Stimulated activated naive B cell treated with anti-CD40 and anti-IgM and Interleukin-4, amounts not matched to agents 10 μg/mL and 1 μg/mL and 100 μg/mL, for 72 hours (primary cell): ENCODE measurements around the gene ATXN7L1.

Experiments
- ATAC-seq, 2 donors: fragments of 150-1000 bp; cut with Tn5 transposase; replicated peaks; 2 replicates each; pipeline ENCODE4 v1.10.0; 2021; ENCODE audit warnings: moderate library complexity in 1 of 2
- DNase-seq: peaks from one replicate; pipeline ENCODE4 v3.0.0; 2021
- H3K27ac Mint-ChIP-seq: one replicate; pipeline ENCODE4 v1.8.0; 2022; ENCODE audit warnings: mild to moderate bottlenecking, mixed read lengths
- H3K27me3 Mint-ChIP-seq, 2 donors: one replicate each; pipeline ENCODE4 v1.8.0; 2022; ENCODE audit warnings: mixed read lengths in 2 of 2
- H3K36me3 Mint-ChIP-seq, 2 donors: one replicate each; pipeline ENCODE4 v1.8.0; 2022; ENCODE audit warnings: mixed read lengths in 2 of 2, mild to moderate bottlenecking in 1 of 2
- H3K4me1 Mint-ChIP-seq, 2 donors: one replicate each; pipeline ENCODE4 v1.8.0; 2022; ENCODE audit warnings: mixed read lengths in 2 of 2, mild to moderate bottlenecking in 1 of 2
- H3K4me3 Mint-ChIP-seq, 2 donors: one replicate each; pipeline ENCODE4 v1.8.0; 2022; ENCODE audit warnings: mild to moderate bottlenecking in 2 of 2, mixed read lengths in 2 of 2, moderate library complexity in 1 of 2
- H3K9me3 Mint-ChIP-seq, 2 donors: one replicate each; pipeline ENCODE4 v1.8.0; 2022; ENCODE audit warnings: mixed read lengths in 2 of 2, mild to moderate bottlenecking in 1 of 2

ATXN7L1 gene

DNA sequence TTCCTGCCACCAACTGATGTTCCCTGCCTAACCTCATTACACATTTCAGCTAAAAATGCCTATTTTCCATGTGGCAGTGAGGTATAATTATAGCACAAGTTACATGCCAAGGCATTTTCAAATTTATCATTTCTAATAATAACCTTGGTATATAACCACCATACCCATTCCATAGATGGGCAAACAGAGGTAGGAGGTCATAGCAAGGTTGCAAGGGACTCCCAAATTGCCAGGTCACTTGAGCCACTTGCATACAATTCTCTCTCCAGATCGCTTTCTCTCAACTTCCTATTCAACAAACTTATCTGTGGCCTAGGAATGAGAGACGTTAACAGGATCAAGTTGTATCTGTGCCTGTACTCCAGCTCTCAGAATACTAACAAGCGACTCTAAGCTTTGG lies 108.3 kb downstream of the ATXN7L1 start:
- ATAC-seq: no peak
- H3K9me3 Mint-ChIP-seq: no peaks in the 10 kb centered on the region
- no peaks in the 10 kb centered on the region for H3K36me3 Mint-ChIP-seq
- DNase-seq: no peak
- H3K4me3 Mint-ChIP-seq: no peak overlapping the region
- H3K4me1 Mint-ChIP-seq: peaks cover 37 to 61% of the 10 kb centered on the region in 2 donors
- H3K27ac Mint-ChIP-seq: no peak overlapping the region
- H3K27me3 Mint-ChIP-seq: peaks cover 0 to 16% of the 10 kb centered on the region in 2 donors

DNA sequence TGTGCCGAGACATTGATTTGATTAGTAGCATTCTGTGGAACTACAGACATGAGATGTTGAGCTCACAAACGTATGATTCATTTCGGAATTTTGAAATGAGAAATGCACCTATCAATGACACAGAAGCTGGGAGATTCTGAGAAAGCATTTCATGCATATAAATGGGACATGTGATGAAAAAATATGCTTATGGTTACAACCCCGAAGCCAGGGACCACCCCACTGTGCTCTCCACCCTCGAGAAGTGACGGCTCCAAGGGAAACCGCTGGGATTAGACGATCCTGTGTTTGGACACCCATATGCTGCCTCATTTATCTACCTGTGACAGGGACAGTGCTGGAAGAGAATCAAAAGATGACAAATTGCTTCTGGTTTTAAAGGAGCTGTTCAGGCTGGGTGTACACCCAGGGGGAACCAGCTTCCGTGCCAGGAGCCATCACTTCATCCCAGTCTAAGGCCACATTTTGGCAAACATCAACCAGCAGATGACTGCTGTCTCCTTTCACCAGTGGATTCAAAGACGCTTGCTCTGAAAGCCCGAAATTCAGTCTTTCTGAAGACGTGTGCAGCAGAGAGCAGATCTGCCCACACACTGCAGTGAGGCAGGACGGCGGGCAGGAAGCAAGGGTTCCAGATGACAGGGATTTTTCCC lies 109.9 kb downstream of the ATXN7L1 start:
- H3K4me1 Mint-ChIP-seq: peaks cover 38 to 60% of the 10 kb centered on the region in 2 donors
- H3K9me3 Mint-ChIP-seq: no peaks in the 10 kb centered on the region
- ATAC-seq: peak; percentile 37 to 52
- H3K27me3 Mint-ChIP-seq: peaks cover 0 to 16% of the 10 kb centered on the region in 2 donors
- H3K36me3 Mint-ChIP-seq: no peaks in the 10 kb centered on the region
- no peak for DNase-seq
- peak overlapping the region; percentile 91 for H3K27ac Mint-ChIP-seq
- peak overlapping the region in 1 of 2 donors; percentile 55 for H3K4me3 Mint-ChIP-seq

DNA sequence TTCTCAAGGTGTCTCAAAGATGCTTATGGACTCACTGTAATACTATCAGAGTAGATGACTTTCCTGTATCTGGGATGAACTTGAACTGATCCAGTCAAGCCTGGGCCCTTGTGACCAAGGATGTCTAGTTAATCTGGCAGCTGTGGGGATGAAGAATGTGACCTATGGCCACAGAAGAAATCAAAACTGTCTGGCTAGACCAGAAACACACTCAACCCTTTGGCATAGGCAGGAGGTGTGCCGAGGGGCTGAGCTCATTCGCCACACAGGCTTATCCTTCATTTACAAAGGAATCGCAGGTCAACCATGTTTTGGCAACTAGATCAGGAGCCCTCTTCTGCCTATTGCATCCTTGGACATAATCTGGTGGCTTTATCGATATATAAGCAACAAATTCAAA lies 110.6 kb downstream of the ATXN7L1 start:
- H3K4me1 Mint-ChIP-seq: peaks cover 36 to 61% of the 10 kb centered on the region in 2 donors
- DNase-seq (no peak), ATAC-seq (no peak)
- peaks cover 0 to 16% of the 10 kb centered on the region in 2 donors for H3K27me3 Mint-ChIP-seq
- H3K27ac Mint-ChIP-seq: peak overlapping the region; percentile 14
- no peak overlapping the region for H3K4me3 Mint-ChIP-seq
- no peaks in the 10 kb centered on the region for H3K9me3 Mint-ChIP-seq
- no peaks in the 10 kb centered on the region for H3K36me3 Mint-ChIP-seq

DNA sequence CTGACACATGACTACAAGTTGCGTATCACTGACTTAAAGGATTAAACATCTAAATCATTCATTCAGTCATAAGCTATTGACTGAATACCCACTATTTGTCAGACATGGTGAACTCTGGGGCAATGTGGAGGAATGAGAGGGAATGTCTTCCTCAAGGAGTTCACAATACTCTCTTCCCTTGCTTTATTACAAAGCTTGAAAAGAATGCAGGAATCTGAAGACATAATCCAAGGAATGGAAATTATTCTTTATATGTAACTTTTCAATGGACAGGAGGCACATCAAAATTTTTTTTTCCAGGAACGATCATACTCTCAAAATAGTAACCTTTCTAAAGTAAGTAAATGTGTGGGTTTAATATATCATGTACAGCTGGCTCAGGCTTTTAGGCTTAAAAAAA lies 111.9 kb downstream of the ATXN7L1 start:
- no peak overlapping the region for H3K27ac Mint-ChIP-seq
- ATAC-seq: no peak

DNA sequence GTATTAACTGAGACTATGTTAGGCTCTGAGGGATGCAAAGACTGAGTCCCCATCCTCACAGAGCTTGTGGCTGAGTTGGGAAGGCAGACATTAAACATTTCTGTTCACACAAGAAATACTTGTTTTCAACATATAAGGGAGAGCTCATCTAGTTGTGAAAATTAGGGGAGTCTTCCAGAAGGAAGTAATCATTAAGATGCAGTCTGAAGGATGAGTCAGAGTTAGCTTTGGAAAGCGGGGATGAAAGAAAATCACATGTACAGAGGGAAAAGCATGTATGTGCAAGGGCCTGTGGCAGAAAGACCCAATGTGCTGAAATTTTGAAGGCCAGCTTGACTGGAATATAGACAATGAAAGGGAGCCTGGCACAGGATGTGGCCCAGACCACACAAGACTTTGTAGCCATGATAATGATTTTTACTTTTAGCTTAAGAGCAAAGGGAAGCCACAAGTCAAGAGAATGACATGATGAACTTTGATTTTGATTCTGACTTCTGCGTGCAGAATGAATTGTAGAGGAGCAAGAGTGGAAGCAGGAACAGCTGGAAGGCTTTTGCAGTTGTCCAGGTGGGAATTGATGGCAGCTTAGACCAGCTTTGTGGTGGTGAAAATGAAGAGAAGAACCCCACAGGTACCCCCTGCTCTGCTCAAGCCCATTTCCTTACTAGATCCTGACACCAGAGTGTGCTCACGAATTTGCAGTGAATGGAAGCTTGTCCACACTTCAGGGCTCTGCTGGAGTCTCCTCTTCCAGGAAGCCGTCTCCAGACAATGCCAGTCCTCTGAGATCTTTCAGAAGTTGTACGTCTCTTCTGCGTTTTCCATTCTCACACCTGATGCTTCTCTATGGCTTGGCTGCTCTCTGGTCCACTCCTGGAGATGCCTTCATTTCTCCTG lies 115.6 kb downstream of the ATXN7L1 start:
- Mint-ChIP-seq H3K27me3 (no peaks in the 10 kb centered on the region), H3K36me3 (no peaks in the 10 kb centered on the region), H3K4me3 (no peak overlapping the region), H3K9me3 (no peaks in the 10 kb centered on the region), H3K4me1 (peaks cover 14 to 25% of the 10 kb centered on the region in 2 donors), H3K27ac (no peak overlapping the region)
- DNase-seq (no peak), ATAC-seq (peak; percentile 15 to 25)

More for the DNA sequence above, 111.9 kb downstream of the ATXN7L1 start:
- peaks cover 35 to 54% of the 10 kb centered on the region in 2 donors for H3K4me1 Mint-ChIP-seq
- H3K4me3 Mint-ChIP-seq: no peak overlapping the region
- no peaks in the 10 kb centered on the region for H3K36me3 Mint-ChIP-seq
- H3K9me3 Mint-ChIP-seq: no peaks in the 10 kb centered on the region
- H3K27me3 Mint-ChIP-seq: peaks cover 0 to 16% of the 10 kb centered on the region in 2 donors
- no peak for DNase-seq

DNA sequence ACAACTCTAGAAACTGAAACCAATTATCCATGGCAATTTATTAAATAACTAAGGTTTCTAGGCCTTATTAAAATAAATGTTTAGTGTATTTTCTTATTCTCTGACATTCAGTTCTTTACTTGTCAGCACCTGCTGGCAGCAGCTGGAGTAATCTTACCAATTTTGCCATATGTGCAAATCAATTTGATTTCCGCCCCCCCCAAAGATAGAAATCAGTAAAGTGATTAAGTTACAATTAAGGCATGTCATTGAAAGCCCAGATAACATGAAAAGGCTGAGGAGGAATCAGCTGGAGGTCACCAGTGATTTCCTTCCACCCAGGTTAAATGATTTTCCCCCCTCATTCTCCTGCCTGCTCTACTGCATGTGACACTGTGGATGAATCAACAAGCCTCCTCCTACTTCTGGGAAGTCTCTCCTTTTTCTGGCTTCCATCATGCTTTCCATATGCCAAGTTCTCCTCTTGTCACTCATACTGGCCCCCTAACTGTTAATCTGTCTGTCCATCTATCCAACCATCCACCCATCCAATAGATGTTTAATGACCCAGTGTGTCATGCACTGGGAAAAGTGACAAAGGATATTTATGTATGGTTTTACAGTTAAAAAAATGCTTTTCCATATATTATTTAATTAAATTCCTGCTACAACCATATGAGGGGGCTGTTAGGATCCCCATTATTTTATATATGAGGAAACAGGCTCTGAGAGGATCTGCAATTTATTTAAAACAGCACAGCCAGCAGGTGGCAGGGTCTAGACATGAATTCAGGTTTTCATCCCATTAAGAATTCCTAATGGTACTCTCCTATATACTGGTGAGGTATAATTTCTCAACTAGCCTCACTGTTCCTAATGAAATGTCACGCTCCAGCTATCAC lies 116.5 kb downstream of the ATXN7L1 start:
- ATAC-seq (peak; percentile 10 to 21), DNase-seq (no peak)
- Mint-ChIP-seq H3K9me3 (no peaks in the 10 kb centered on the region), H3K27ac (no peak overlapping the region), H3K27me3 (no peaks in the 10 kb centered on the region), H3K36me3 (no peaks in the 10 kb centered on the region), H3K4me3 (no peak overlapping the region), H3K4me1 (peaks cover 7 to 16% of the 10 kb centered on the region in 2 donors)

DNA sequence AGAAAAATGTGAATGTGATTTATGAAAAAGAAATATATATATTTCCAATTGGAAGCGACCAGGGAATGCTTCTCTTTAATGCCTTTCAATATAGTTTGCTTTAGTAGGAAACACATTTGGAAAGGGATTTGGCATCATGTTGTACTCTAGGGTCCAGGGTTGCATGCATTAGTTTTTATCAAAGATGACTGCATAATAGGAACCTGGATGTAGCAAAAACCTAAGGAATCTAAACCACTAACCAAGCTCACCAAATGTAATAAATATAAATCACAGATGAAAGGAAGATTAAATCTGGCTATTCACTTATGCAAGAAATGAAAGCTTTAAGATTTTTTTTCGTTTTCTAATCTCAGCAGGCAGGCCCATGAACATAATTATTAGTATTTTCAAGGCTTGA lies 120.0 kb downstream of the ATXN7L1 start:
- Mint-ChIP-seq H3K27ac (no peak overlapping the region), H3K27me3 (peaks cover 0 to 12% of the 10 kb centered on the region in 2 donors), H3K9me3 (no peaks in the 10 kb centered on the region), H3K4me1 (peaks cover 5 to 6% of the 10 kb centered on the region in 2 donors), H3K36me3 (no peaks in the 10 kb centered on the region), H3K4me3 (no peak overlapping the region)
- ATAC-seq (no peak), DNase-seq (no peak)

DNA sequence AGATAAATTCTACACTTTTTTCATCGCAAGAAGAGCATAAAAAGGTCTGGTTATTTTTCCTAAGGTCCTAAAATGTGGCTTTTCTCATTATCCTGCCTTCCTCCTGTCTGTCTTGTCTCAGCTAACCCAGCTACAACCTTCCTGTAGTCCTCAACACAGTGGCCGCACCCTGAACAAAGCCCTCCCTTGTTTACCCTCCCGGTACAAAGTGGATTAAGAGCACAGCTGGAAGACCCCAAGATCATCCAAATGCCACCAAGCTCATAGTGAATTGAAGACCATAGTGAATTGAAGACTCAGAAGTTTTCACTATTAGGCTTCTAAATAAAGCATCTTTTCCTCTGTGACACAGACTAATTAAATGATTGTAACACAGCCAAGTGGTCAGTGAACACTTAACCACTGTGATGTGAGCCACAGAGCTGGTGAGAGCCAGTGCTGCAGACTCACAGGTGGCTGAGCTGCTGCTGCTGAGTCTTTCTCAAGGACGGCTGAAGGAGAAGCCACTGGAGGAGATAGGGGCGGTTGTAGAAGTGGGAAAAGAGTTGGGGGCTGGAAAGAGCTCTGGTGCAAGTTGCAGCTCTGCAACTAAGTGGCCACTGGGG lies 123.6 kb downstream of the ATXN7L1 start:
- H3K4me3 Mint-ChIP-seq: no peak overlapping the region
- H3K9me3 Mint-ChIP-seq: no peaks in the 10 kb centered on the region
- H3K27ac Mint-ChIP-seq: no peak overlapping the region

DNA sequence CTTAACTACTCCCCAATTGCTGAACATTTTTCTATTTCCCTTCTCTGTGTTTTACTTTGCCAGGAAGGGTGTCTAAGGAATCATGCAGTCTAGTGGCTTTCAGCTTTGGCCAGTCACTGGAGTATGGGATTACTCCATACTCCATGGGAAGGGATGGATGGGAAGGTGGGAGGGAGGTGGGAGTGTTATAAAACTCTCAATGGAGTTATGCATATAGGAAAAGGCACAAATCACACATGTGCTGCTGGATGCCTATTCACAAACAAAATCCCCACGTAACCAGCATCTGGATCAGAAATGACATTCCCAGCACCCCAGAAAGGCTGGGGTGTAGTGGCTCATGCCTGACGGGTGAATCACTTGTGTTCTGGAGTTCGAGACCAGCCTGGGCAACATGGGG lies 125.3 kb downstream of the ATXN7L1 start:
- Mint-ChIP-seq H3K4me3 (no peak overlapping the region), H3K36me3 (no peaks in the 10 kb centered on the region), H3K4me1 (no peaks in the 10 kb centered on the region), H3K27me3 (peaks cover 7 to 15% of the 10 kb centered on the region in 2 donors), H3K27ac (no peak overlapping the region), H3K9me3 (no peaks in the 10 kb centered on the region)
- no peak for DNase-seq
- no peak for ATAC-seq

More for the DNA sequence above, 123.6 kb downstream of the ATXN7L1 start:
- peaks cover 3 to 12% of the 10 kb centered on the region in 2 donors for H3K27me3 Mint-ChIP-seq
- no peaks in the 10 kb centered on the region for H3K36me3 Mint-ChIP-seq
- ATAC-seq (no peak), DNase-seq (no peak)
- no peaks in the 10 kb centered on the region for H3K4me1 Mint-ChIP-seq

DNA sequence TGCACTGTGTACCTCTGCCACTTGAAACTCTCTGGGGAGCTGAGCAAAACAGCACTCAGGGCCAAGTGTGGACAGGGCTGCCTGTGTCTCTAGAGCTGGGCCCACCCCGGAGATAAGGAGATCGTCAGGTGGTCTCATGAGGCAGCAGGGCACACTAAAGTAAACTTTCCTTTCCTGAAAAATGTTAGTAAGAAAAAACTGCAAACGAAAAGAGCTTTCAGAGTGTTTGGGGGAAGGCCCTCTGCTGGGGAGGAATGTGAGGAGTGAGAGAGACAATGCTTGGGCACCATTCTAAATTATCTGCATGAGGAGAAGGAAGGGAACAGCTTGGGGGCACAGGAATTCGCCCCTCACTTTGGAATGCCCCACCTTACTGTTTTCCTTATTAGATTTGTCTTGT lies 127.7 kb downstream of the ATXN7L1 start:
- no peaks in the 10 kb centered on the region for H3K9me3 Mint-ChIP-seq
- peaks cover 7 to 9% of the 10 kb centered on the region in 2 donors for H3K4me1 Mint-ChIP-seq
- no peak for ATAC-seq
- no peak for DNase-seq
- no peak overlapping the region for H3K27ac Mint-ChIP-seq
- no peak overlapping the region for H3K4me3 Mint-ChIP-seq
- peaks cover 9 to 11% of the 10 kb centered on the region in 2 donors for H3K27me3 Mint-ChIP-seq
- H3K36me3 Mint-ChIP-seq: no peaks in the 10 kb centered on the region

DNA sequence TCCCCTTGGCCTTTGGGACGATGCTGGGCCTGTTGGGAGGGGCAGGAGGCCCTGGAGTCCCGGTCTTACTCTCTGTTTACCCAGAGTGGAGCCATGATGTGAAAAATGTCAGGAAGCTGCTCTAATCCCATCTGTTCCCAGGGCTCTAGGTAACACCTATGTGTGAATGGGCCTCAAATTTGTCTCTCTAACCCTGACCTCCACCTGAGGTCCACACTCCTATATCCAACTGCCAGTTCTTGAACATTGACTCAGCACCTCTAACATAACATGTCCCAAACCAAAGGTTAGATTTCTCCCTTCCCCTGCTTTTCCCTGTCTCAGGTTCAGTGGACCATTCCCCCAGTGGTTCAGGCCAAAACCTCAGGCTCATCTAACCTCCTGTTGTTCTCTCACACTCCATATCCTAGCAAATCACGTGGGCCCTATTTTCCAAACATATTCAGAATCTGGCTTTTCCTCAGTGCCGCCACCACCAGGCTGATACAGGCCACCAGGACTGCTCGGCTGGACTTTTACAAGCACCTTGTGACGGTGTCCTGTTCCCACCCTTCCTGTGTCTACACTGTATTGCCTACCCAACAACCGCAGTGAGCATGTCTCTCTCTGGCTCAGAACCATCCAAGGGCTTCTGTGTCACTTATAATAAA lies 130.6 kb downstream of the ATXN7L1 start:
- ATAC-seq: no peak
- Mint-ChIP-seq H3K36me3 (no peaks in the 10 kb centered on the region), H3K4me3 (no peak overlapping the region), H3K9me3 (no peaks in the 10 kb centered on the region), H3K4me1 (peaks cover 16 to 26% of the 10 kb centered on the region in 2 donors), H3K27me3 (peaks cover 6 to 9% of the 10 kb centered on the region in 2 donors), H3K27ac (peak overlapping the region; percentile 3)
- DNase-seq: no peak

DNA sequence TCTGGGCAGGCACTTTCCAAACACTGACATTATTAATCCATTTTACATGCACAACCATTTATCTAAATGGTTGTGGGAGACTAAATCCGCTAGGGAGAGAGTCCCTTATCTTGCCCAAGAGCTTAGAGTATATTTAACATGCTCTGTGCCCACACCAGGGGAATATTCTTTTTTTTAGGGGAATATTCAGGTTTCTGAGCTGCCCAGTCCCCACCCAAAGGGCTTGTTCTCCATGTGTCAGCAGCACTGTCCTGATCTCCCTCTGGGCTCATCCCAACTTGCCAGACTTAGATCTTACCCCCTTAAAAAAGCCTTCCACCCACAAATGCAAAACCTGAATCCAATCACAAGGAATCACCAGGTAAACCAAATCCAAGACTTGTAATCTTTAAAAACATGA lies 132.1 kb downstream of the ATXN7L1 start:
- DNase-seq: no peak
- H3K27me3 Mint-ChIP-seq: peaks cover 12% of the 10 kb centered on the region in 2 donors
- H3K9me3 Mint-ChIP-seq: no peaks in the 10 kb centered on the region
- peaks cover 16 to 26% of the 10 kb centered on the region in 2 donors for H3K4me1 Mint-ChIP-seq
- H3K36me3 Mint-ChIP-seq: no peaks in the 10 kb centered on the region
- no peak overlapping the region for H3K4me3 Mint-ChIP-seq
- H3K27ac Mint-ChIP-seq: peak overlapping the region; percentile 20
- ATAC-seq: no peak

DNA sequence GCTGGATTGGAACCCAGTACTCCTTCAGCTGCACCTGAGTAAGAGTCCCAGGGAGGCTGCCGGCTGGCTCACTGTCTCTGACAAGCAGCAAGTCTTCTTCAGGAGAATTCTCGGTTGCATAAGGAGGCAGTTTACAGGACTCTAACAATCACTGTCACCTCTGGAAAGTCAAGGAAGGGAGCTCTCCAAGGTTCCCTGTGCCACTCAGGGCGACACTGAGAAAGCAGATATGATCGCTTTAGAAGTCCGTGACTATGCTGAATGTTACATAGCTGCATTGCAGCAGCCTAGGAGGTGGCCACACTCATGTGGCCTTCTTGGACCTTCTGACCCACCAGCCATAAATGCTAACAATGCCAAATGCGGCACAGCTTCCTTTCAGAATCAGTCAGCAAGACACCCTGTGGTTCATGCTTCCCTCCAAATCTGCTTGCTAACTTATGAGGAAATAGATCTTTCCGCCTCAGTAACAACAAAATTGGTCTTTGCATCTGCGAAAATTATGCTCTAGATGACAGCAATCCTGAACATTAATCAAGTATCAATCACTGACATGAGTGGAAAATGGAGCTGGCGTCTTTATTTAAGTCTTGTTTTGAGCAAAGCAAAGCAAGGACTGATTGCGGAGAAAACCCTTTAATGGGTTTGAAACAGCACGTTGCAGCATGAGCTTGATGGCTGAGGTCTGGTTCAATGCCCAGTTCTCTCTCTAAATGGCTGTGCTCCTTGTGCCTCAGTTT lies 132.9 kb downstream of the ATXN7L1 start:
- H3K27me3 Mint-ChIP-seq: peaks cover 12% of the 10 kb centered on the region in 2 donors
- H3K4me3 Mint-ChIP-seq: peak overlapping the region; percentile 44 to 78
- no peak overlapping the region for H3K27ac Mint-ChIP-seq
- no peaks in the 10 kb centered on the region for H3K9me3 Mint-ChIP-seq
- DNase-seq (peak; percentile 61), ATAC-seq (peak; percentile 92)
- no peaks in the 10 kb centered on the region for H3K36me3 Mint-ChIP-seq
- H3K4me1 Mint-ChIP-seq: peaks cover 16 to 26% of the 10 kb centered on the region in 2 donors
